Panc1 (cell line): ENCODE measurements around the gene RPL37A. TPM values are rescaled to one million over a fixed set of nuclear protein-coding genes. Genes with fewer than 3 reads are reported as not detected.
A peak's percentile ranks its signal among the peaks of the same experiment; 100 is the strongest.

Source experiments
- ATAC-seq: fragments of 200-7000 bp; cut with Tn5 transposase; 2 replicates; pipeline ENCODE4 v1.9.1; 2020; ENCODE audit warnings: mild to moderate bottlenecking, moderate library complexity
- BruUV-seq: library from RNA; stranded (reverse); fragments of 400-500 nt; replicated peaks from 2 replicates; lab custom pipeline; 2021; lab: Mats Ljungman, UMichigan
- CTCF ChIA-PET: fragments of 300-600 bp; sonication (Branson Sonifier 250); formaldehyde crosslinking; loops from one replicate; lab custom pipeline; 2022; ENCODE audit warnings: antibody characterized with exemption; lab: Charles Lee
- POLR2A ChIA-PET: fragments of 300-600 bp; sonication (Branson Sonifier 250); formaldehyde crosslinking; loops from one replicate; lab custom pipeline; 2022; ENCODE audit warnings: antibody characterized with exemption; lab: Charles Lee
- DNase-seq: peaks from one replicate; pipeline ENCODE4 v3.0.0-alpha.2; 2010; ENCODE audit warnings: low read depth, low spot score
- H3K27ac ChIP-seq: 2 replicates; pipeline ENCODE4 v1.5.1; 2011; ENCODE audit warnings: mild to moderate bottlenecking, low read length, inconsistent platforms
- H3K27me3 ChIP-seq: fragments of 200-500 bp; sonication (Bioruptor generic); 2 replicates; pipeline ENCODE4 v1.6.0; 2014; ENCODE audit warnings: low read length, inconsistent platforms; ENCODE audit not compliant: control insufficient read depth, insufficient read depth
- H3K36me3 ChIP-seq: fragments of 200-500 bp; sonication (Bioruptor generic); 2 replicates; pipeline ENCODE4 v1.5.1; 2014; ENCODE audit warnings: inconsistent platforms, mild to moderate bottlenecking, low read length, moderate library complexity; ENCODE audit not compliant: control insufficient read depth, insufficient read depth
- H3K4me1 ChIP-seq: 2 replicates; pipeline ENCODE4 v1.5.1; 2011; ENCODE audit warnings: inconsistent platforms, mild to moderate bottlenecking, low read length, moderate library complexity; ENCODE audit not compliant: control insufficient read depth, insufficient read depth
- H3K4me3 ChIP-seq, 2 experiments: 2 replicates each; pipeline ENCODE4 v1.5.1; 2011 to 2012; ENCODE audit warnings: low read depth in 2 of 2, low read length in 2 of 2, mild to moderate bottlenecking in 2 of 2, inconsistent platforms in 1 of 2, moderate library complexity in 1 of 2
- H3K9me3 ChIP-seq: fragments of 200-500 bp; sonication (Bioruptor generic); 2 replicates; pipeline ENCODE4 v1.5.1; 2014; ENCODE audit warnings: low read depth, mild to moderate bottlenecking, inconsistent platforms, low read length, moderate library complexity; ENCODE audit not compliant: control insufficient read depth, insufficient read depth
- POLR2AphosphoS5 ChIP-seq: IDR thresholded peaks from 2 replicates; pipeline ENCODE4 v1.6.1; 2012; ENCODE audit warnings: mild to moderate bottlenecking, low read depth, low read length, moderate library complexity
- SIN3A ChIP-seq: IDR thresholded peaks from 2 replicates; pipeline ENCODE4 v1.6.1; 2012; ENCODE audit warnings: low read depth, mild to moderate bottlenecking, low read length, moderate library complexity, borderline replicate concordance; ENCODE audit not compliant: insufficient read depth
- TCF7L2 ChIP-seq: IDR thresholded peaks from 2 replicates; pipeline ENCODE4 v1.6.1; 2011; ENCODE audit warnings: mild to moderate bottlenecking, low read depth, low read length, inconsistent platforms
- in situ Hi-C: cut with HindIII; loops from 2 replicates; pipeline ENCODE4 v1.10.0; 2016; ENCODE audit warnings: low sequenced_read_pairs, low pct_unique_long_range_greater_than_20kb
- intact Hi-C: fragments of 100-400 bp; cut with micrococcal nuclease; formaldehyde crosslinking; loops from one replicate; pipeline ENCODE4 v1.10.0; 2022; ENCODE audit not compliant: unreplicated experiment
- total RNA-seq: library from RNA; stranded (reverse); gene quantifications from one replicate; pipeline ENCODE4 v1.2.1, GENCODE V29; 2021; ENCODE audit not compliant: unreplicated experiment
- TF ChIP-seq, protein P1 (sequence below): fragments of 450-650 bp; IDR thresholded peaks from 2 replicates; pipeline ENCODE4 v1.5.1; 2017; ENCODE audit warnings: mild to moderate bottlenecking
- TF ChIP-seq, protein P2 (sequence below), 2 experiments: IDR thresholded peaks; 2 replicates each; pipeline ENCODE4 v1.6.1; 2011 to 2012; ENCODE audit warnings: low read depth in 2 of 2, control low read depth in 1 of 2, low read length in 1 of 2, mild to moderate bottlenecking in 1 of 2, moderate library complexity in 1 of 2; ENCODE audit not compliant: insufficient read depth in 1 of 2

Gene RPL37A
- total RNA-seq, 1 experiment from 2014 or later, result 1,826 TPM

DNA sequence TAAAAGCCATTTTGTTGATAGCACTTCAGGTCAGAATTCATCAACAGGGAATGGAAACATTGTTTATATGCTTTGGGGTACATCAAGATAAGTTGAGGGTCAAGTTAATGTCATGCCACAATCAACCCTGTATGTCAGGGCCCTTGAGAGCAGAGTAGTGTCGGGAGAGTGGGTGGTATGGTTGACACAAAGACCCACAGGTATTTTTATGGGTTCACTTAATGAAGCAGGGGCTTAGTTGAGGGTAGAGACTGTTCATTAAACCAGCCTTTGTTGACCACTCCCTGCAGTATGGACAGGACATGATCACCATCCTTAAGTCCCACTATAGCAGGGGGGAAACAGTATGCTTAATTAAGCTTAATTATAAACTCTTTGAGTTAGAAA lies 5.7 kb downstream of the RPL37A start:
- H3K27ac ChIP-seq, result no peak overlapping the region
- ChIA-PET CTCF (no interaction called here), POLR2A (no interaction called here)
- H3K36me3 ChIP-seq, result peaks cover 33% of the 10 kb centered on the region
- H3K9me3 ChIP-seq, result no peaks in the 10 kb centered on the region
- no peak for ATAC-seq
- no peak for DNase-seq
- TF ChIP-seq, protein P1, sequence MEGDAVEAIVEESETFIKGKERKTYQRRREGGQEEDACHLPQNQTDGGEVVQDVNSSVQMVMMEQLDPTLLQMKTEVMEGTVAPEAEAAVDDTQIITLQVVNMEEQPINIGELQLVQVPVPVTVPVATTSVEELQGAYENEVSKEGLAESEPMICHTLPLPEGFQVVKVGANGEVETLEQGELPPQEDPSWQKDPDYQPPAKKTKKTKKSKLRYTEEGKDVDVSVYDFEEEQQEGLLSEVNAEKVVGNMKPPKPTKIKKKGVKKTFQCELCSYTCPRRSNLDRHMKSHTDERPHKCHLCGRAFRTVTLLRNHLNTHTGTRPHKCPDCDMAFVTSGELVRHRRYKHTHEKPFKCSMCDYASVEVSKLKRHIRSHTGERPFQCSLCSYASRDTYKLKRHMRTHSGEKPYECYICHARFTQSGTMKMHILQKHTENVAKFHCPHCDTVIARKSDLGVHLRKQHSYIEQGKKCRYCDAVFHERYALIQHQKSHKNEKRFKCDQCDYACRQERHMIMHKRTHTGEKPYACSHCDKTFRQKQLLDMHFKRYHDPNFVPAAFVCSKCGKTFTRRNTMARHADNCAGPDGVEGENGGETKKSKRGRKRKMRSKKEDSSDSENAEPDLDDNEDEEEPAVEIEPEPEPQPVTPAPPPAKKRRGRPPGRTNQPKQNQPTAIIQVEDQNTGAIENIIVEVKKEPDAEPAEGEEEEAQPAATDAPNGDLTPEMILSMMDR, result no peak
- TF ChIP-seq POLR2AphosphoS5 (no peak), TCF7L2 (no peak), SIN3A (no peak)
- TF ChIP-seq, protein P2, sequence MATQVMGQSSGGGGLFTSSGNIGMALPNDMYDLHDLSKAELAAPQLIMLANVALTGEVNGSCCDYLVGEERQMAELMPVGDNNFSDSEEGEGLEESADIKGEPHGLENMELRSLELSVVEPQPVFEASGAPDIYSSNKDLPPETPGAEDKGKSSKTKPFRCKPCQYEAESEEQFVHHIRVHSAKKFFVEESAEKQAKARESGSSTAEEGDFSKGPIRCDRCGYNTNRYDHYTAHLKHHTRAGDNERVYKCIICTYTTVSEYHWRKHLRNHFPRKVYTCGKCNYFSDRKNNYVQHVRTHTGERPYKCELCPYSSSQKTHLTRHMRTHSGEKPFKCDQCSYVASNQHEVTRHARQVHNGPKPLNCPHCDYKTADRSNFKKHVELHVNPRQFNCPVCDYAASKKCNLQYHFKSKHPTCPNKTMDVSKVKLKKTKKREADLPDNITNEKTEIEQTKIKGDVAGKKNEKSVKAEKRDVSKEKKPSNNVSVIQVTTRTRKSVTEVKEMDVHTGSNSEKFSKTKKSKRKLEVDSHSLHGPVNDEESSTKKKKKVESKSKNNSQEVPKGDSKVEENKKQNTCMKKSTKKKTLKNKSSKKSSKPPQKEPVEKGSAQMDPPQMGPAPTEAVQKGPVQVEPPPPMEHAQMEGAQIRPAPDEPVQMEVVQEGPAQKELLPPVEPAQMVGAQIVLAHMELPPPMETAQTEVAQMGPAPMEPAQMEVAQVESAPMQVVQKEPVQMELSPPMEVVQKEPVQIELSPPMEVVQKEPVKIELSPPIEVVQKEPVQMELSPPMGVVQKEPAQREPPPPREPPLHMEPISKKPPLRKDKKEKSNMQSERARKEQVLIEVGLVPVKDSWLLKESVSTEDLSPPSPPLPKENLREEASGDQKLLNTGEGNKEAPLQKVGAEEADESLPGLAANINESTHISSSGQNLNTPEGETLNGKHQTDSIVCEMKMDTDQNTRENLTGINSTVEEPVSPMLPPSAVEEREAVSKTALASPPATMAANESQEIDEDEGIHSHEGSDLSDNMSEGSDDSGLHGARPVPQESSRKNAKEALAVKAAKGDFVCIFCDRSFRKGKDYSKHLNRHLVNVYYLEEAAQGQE (IDR thresholded peaks at IDR 0.05; ENCODE audit: insufficient read depth in 1 of 2, low read depth in 2 of 2, low read length in 1 of 2), result no peak
- intact Hi-C loops (no loop called here), in situ Hi-C loops (no loop called here)
- no peak overlapping the region for H3K4me3 ChIP-seq
- BruUV-seq, result no TSS peak
- H3K4me1 ChIP-seq, result peaks cover 20% of the 10 kb centered on the region
- H3K27me3 ChIP-seq, result no peaks in the 10 kb centered on the region

DNA sequence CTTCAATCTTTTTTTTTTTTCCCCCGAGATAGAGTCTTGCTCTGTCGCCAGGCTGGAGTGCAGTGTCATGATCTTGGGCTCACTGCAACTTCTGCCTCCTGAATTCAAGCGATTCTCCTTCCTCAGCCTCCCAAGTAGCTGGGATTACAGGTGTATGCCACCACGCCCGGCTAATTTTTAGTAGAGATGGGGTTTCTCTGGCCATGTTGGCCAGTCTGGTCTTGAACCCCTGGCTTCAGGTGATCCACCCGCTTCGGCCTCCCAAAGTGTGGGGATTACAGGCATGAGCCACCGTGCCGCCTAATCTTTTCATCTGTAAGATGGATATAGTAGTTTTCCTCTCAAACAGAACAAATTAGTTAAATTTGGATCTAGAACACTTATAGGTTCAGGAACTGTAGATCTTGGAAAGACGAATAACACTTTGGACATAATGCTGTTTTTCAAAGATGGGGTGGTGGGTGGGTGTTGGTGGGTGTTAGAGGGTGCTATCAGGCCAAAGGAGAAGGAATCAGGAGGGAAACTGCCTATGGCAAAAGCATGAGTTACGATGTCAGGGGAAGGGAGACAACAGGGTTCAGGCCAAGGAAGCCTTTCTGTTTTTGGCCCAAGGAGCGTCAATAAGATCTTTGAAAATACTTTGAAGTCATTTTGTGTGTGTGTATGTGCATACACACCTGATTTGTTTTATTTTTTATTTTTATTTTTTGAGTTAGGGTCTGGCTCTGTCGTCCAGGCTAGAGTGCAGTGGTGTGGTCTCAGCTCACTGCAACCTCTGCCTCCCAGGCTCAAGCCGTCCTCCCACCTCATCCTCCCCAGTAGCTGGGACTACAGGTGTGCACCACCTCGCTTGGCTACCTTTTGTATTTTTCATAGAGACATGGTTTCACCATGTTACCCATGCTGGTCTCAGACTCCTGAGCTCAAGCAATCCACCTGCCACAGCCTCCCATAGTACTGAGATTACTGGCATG lies 6.8 kb downstream of the RPL37A start:
- no TSS peak for BruUV-seq
- peaks cover 22% of the 10 kb centered on the region for H3K36me3 ChIP-seq
- no peak overlapping the region for H3K27ac ChIP-seq
- H3K9me3 ChIP-seq, result no peaks in the 10 kb centered on the region
- in situ Hi-C loops (no loop called here), intact Hi-C loops (no loop called here)
- peak; percentile 59; the same call in 1 of the 2 replicates for TF ChIP-seq POLR2AphosphoS5
- no peak for TF ChIP-seq TCF7L2
- DNase-seq (no peak), ATAC-seq (no peak)
- ChIA-PET POLR2A (no interaction called here), CTCF (no interaction called here)
- peaks cover 12% of the 10 kb centered on the region for H3K4me1 ChIP-seq
- no peak overlapping the region for H3K4me3 ChIP-seq
- no peaks in the 10 kb centered on the region for H3K27me3 ChIP-seq
